A549 (cell line): ENCODE measurements around the gene DNAAF5.

Source experiments
- CTCF ChIP-seq: fragments of >200 bp; sonication (Bioruptor Twin); formaldehyde crosslinking; IDR thresholded peaks from 3 replicates; pipeline ENCODE4 v1.5.1; 2016
- MAZ ChIP-seq: fragments of 150-350 bp; IDR thresholded peaks from 2 replicates; pipeline ENCODE4 v1.6.1; 2014; ENCODE audit warnings: antibody characterized with exemption, low read depth, low read length, borderline replicate concordance
- POLR2AphosphoS2 ChIP-seq: conservative IDR thresholded peaks from 2 replicates; pipeline ENCODE4 v1.6.1; 2012; ENCODE audit warnings: low read length, improper control_type of control experiment, inconsistent platforms

- TF ChIP-seq CTCF, result no peak
- TF ChIP-seq POLR2AphosphoS2, result no peak
- TF ChIP-seq MAZ, result no peak
Measured at GRCh38 chr7:731440-732085, 5.1 kb downstream of the DNAAF5 start.
